HCT116 (cell line): ENCODE results near the gene NRXN2. TPM values are rescaled to one million over a fixed set of nuclear protein-coding genes. Genes with fewer than 3 reads are reported as not detected.
A peak's percentile ranks its signal among the peaks of the same experiment; 100 is the strongest.

Experiments
- ATAC-seq: fragments of 200-7000 bp; cut with Tn5 transposase; 2 replicates; pipeline ENCODE4 v1.9.1; 2020; ENCODE audit warnings: mild to moderate bottlenecking, moderate library complexity
- BruUV-seq: library from RNA; stranded (reverse); fragments of 400-500 nt; replicated peaks from 2 replicates; lab custom pipeline; 2021; lab: Mats Ljungman, UMichigan
- CTCF ChIA-PET: fragments of 300-600 bp; sonication (Branson Sonifier 250); formaldehyde crosslinking; loops from one replicate; lab custom pipeline; 2021; ENCODE audit warnings: antibody characterized with exemption; lab: Charles Lee
- POLR2A ChIA-PET: fragments of 300-600, 350-600 bp; sonication (Branson Sonifier 250); formaldehyde crosslinking; loops from one replicate; lab custom pipeline; 2021; ENCODE audit warnings: antibody characterized with exemption; lab: Charles Lee
- RAD21 ChIA-PET, 2 experiments: fragments of 300-600 bp; sonication (Branson Sonifier 250); formaldehyde crosslinking; loops; one replicate each; lab custom pipeline; 2023; ENCODE audit warnings: low total read pairs in 2 of 2; ENCODE audit not compliant: uncharacterized antibody in 2 of 2, unreplicated experiment in 2 of 2, low non-redundant PET in 1 of 2; lab: Charles Lee
- DNase-seq: peaks from one replicate; pipeline ENCODE4 v3.0.0-alpha.2; 2010; ENCODE audit warnings: low read depth, low spot score
- H2AFZ ChIP-seq: fragments of 200-600 bp; shearing (Covaris generic), sonication (generic); 2 replicates; pipeline ENCODE4 v1.6.1; 2017; ENCODE audit warnings: low read depth, mixed run types, mixed read lengths, antibody characterized with exemption, low read length; ENCODE audit not compliant: poor library complexity, severe bottlenecking
- H3K27ac ChIP-seq: 2 replicates; pipeline ENCODE4 v1.5.1; 2012; ENCODE audit warnings: low read depth, low read length
- H3K27me3 ChIP-seq: fragments of 200-600 bp; sonication (generic); 2 replicates; pipeline ENCODE4 v1.6.1; 2016; ENCODE audit warnings: mixed run types, low read length, mixed read lengths; ENCODE audit not compliant: insufficient read depth
- H3K36me3 ChIP-seq, 2 experiments: fragments of 200-500 bp in 1 of 2; fragments of 200-600 bp in 1 of 2; sonication (Bioruptor generic) in 1 of 2; sonication (generic) in 1 of 2; 2 replicates each; pipeline versions ENCODE4 v1.5.1 to v1.6.1; 2014 to 2016; ENCODE audit warnings: low read length in 2 of 2, inconsistent platforms in 1 of 2, mixed read lengths in 1 of 2, mixed run types in 1 of 2; ENCODE audit not compliant: insufficient read depth in 2 of 2, control insufficient read depth in 1 of 2
- H3K4me1 ChIP-seq, 2 experiments: fragments of 200-600 bp in 1 of 2; sonication (generic) in 1 of 2; 2 replicates each; pipeline versions ENCODE4 v1.5.1 to v1.6.1; 2012 to 2017; ENCODE audit warnings: low read length in 2 of 2, inconsistent platforms in 1 of 2, mild to moderate bottlenecking in 1 of 2, mixed read lengths in 1 of 2, mixed run types in 1 of 2, moderate library complexity in 1 of 2; ENCODE audit not compliant: insufficient read depth in 2 of 2, control insufficient read depth in 1 of 2
- H3K4me2 ChIP-seq: fragments of 200-600 bp; sonication (generic); 2 replicates; pipeline ENCODE4 v1.6.1; 2017; ENCODE audit warnings: mixed run types, low read length, mixed read lengths
- H3K4me3 ChIP-seq, 2 experiments: fragments of 200-600 bp in 1 of 2; sonication (generic) in 1 of 2; replicated peaks in 1 of 2; 2 replicates each; pipeline ENCODE4 v1.5.1; 2011 to 2016; ENCODE audit warnings: low read length in 2 of 2, control low read depth in 1 of 2, low read depth in 1 of 2, mild to moderate bottlenecking in 1 of 2, mixed read lengths in 1 of 2, mixed run types in 1 of 2
- H3K79me2 ChIP-seq: fragments of 200-600 bp; sonication (generic); 2 replicates; pipeline ENCODE4 v1.6.1; 2017; ENCODE audit warnings: mild to moderate bottlenecking, mixed run types, low read length, moderate library complexity, mixed read lengths; ENCODE audit not compliant: insufficient read depth
- H3K9ac ChIP-seq: fragments of 200-600 bp; sonication (generic); 2 replicates; pipeline ENCODE4 v1.6.1; 2016; ENCODE audit warnings: low read length, mixed read lengths
- H3K9me2 ChIP-seq: fragments of 200-600 bp; sonication (generic), shearing (Covaris generic); 2 replicates; pipeline ENCODE4 v1.6.1; 2017; ENCODE audit warnings: mixed run types, mild to moderate bottlenecking, moderate library complexity; ENCODE audit not compliant: insufficient read depth
- H3K9me3 ChIP-seq, 2 experiments: fragments of 200-500 bp in 1 of 2; fragments of 200-600 bp in 1 of 2; sonication (Bioruptor generic) in 1 of 2; sonication (generic) in 1 of 2; 2 replicates each; pipeline ENCODE4 v1.6.1; 2014 to 2017; ENCODE audit warnings: low read length in 2 of 2, mixed read lengths in 2 of 2, inconsistent platforms in 1 of 2, low read depth in 1 of 2, mild to moderate bottlenecking in 1 of 2, mixed run types in 1 of 2, moderate library complexity in 1 of 2; ENCODE audit not compliant: control insufficient read depth in 1 of 2, insufficient read depth in 1 of 2
- H4K20me1 ChIP-seq: fragments of 200-600 bp; sonication (generic), shearing (Covaris generic); 2 replicates; pipeline ENCODE4 v1.6.1; 2017; ENCODE audit warnings: mixed run types, mild to moderate bottlenecking, moderate library complexity; ENCODE audit not compliant: insufficient read depth
- CEBPB ChIP-seq: IDR thresholded peaks from 2 replicates; pipeline ENCODE4 v1.6.1; 2012; ENCODE audit warnings: low read depth
- ELF1 ChIP-seq: IDR thresholded peaks from 2 replicates; pipeline ENCODE4 v1.6.1; 2012; ENCODE audit warnings: low read depth, borderline replicate concordance
- EZH2phosphoT487 ChIP-seq: fragments of 200-600 bp; IDR thresholded peaks from 2 replicates; pipeline ENCODE4 v1.6.1; 2018; ENCODE audit warnings: antibody characterized with exemption, borderline replicate concordance
- MAX ChIP-seq: IDR thresholded peaks from 2 replicates; pipeline ENCODE4 v1.6.1; 2012
- SIN3A ChIP-seq: IDR thresholded peaks from 2 replicates; pipeline ENCODE4 v1.6.1; 2012; ENCODE audit warnings: low read depth
- SP1 ChIP-seq: IDR thresholded peaks from 2 replicates; pipeline ENCODE4 v1.6.1; 2012; ENCODE audit warnings: low read depth
- SRF ChIP-seq: IDR thresholded peaks from 2 replicates; pipeline ENCODE4 v1.6.1; 2012; ENCODE audit warnings: low read depth
- TCF7L2 ChIP-seq: IDR thresholded peaks from 2 replicates; pipeline ENCODE4 v1.7.0; 2011; ENCODE audit warnings: borderline replicate concordance, inconsistent platforms; ENCODE audit not compliant: insufficient read depth, insufficient read length; ENCODE audit errors: extremely low read depth
- ZBTB33 ChIP-seq: IDR thresholded peaks from 2 replicates; pipeline ENCODE4 v1.6.1; 2011; ENCODE audit warnings: mild to moderate bottlenecking, low read length, moderate library complexity; ENCODE audit not compliant: insufficient replicate concordance; ENCODE audit errors: extremely low read depth
- intact Hi-C: fragments of 100-400 bp; cut with micrococcal nuclease; formaldehyde crosslinking; loops from 2 replicates; pipeline ENCODE4 v1.10.0; 2022
- total RNA-seq: library from RNA; stranded (reverse); gene quantifications from one replicate; pipeline ENCODE4 v1.2.1, GENCODE V29; 2021; ENCODE audit not compliant: unreplicated experiment
- TF ChIP-seq, protein P1 (sequence below), 3 experiments: fragments of 200-600 bp in 1 of 3; sonication (generic) in 1 of 3; IDR thresholded peaks in 2 of 3; conservative IDR thresholded peaks in 1 of 3; 2 replicates each; pipeline ENCODE4 v1.5.1; 2012 to 2017; ENCODE audit warnings: low read depth in 2 of 3, low read length in 2 of 3, antibody characterized with exemption in 1 of 3, borderline replicate concordance in 1 of 3, control low read depth in 1 of 3, mild to moderate bottlenecking in 1 of 3, mixed read lengths in 1 of 3, mixed run types in 1 of 3, moderate library complexity in 1 of 3; ENCODE audit not compliant: insufficient read depth in 1 of 3

NRXN2 gene
- total RNA-seq, 1 experiment from 2014 or later = 1.5 TPM

- TF ChIP-seq EZH2phosphoT487 = no peak
These were observed 67.9 kb downstream of the NRXN2 start (continued) for GRCh38 chr11:64654958-64655541.

DNA sequence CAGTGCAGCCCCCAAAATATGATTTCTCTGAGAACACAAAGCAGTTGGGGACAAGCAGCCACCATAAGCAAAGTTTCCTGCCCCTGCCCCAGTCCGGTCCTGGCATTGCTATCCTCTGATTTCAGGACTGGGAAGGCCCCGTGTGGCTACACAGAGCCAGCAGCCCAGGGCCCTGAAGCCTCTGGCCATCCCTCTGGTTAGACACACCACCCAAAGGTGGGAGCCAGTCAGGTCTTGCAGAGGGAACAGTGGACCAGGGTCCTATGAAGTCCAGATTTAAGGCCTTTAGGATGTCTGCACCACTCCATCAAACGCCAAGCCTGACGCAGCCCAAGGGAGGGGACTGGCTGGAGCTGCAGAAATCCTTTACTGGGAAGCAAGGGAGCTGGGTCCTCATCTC is 68.6 kb downstream of the NRXN2 start:
- Histone ChIP-seq H3K27ac (no peak overlapping the region), H3K9me3 (no peaks in the 10 kb centered on the region), H3K4me1 (peaks cover 6 to 20% of the 10 kb centered on the region in 2 experiments), H3K9me2 (no peaks in the 10 kb centered on the region), H3K36me3 (no peaks in the 10 kb centered on the region), H3K79me2 (no peaks in the 10 kb centered on the region), H3K9ac (no peak overlapping the region), H3K27me3 (no peaks in the 10 kb centered on the region), H3K4me3 (no peak overlapping the region), H3K4me2 (no peak overlapping the region), H4K20me1 (no peaks in the 10 kb centered on the region), H2AFZ (no peak overlapping the region)
- RAD21 ChIA-PET = no interaction called here
- no peak for TF ChIP-seq MAX
- TF ChIP-seq ELF1 = no peak
- no peak for TF ChIP-seq CEBPB
- TF ChIP-seq SRF = no peak
- no peak for TF ChIP-seq SIN3A
- no peak for ATAC-seq
- CTCF ChIA-PET = interaction anchor here (1.7 kb wide), 1 partner anchor 205 kb away, joined by 5 read pairs; no protein-coding TSS in a partner anchor
- POLR2A ChIA-PET = no interaction called here
- no TSS peak for BruUV-seq
- no peak for DNase-seq
- intact Hi-C loops = loop anchor here (5.0 kb wide), 1 partner anchor 297 kb away; the partner anchor contains the start of gene RPS6KA4

DNA sequence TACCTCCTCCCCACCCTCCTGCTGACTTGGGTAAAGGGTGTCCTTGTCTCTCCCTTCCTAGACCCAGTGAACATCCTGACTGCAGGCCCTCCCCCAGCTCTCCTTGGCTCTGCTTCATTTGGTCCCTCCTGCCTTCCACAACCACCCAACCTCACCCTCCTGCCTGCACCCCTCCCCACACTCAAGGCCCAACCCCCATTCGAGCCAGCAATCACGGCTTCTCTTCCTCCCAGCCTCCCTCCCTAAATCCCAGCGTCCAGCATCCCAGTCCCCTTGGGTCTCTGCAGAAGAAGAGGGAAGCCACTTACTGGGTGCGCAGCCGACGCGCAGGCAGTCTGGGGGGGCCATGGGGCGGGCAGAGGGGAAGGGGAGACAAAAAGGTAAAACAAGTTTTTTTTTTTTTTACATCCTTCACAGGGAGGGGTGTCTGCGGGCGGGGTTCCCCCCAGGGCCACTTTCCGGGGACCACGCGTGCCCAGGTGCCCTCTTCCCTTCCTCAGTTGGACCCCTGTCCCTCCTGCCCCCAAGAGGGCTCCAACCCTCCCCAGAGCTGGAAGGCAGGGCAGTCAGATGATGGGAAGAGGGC is 69.5 kb downstream of the NRXN2 start:
- Histone ChIP-seq H3K79me2 (no peaks in the 10 kb centered on the region), H2AFZ (peak overlapping the region; percentile 77), H3K4me2 (peak overlapping the region; percentile 35), H3K4me1 (peaks cover 0 to 10% of the 10 kb centered on the region in 2 experiments; a peak in 3 of 4 replicates), H3K9me3 (no peaks in the 10 kb centered on the region), H3K27me3 (no peaks in the 10 kb centered on the region), H4K20me1 (no peaks in the 10 kb centered on the region), H3K36me3 (no peaks in the 10 kb centered on the region), H3K9ac (no peak overlapping the region), H3K9me2 (no peaks in the 10 kb centered on the region), H3K27ac (no peak overlapping the region), H3K4me3 (no peak overlapping the region)
- ChIA-PET POLR2A (no interaction called here), CTCF (interaction anchor here (1.0 to 5.0 kb wide), 9 partner anchors 12 to 349 kb away, joined by 3 to 76 read pairs (median 8); partner anchors contain the start of genes ESRRA, PRDX5 and TRMT112), RAD21 (interaction anchor here (0.6 to 1.3 kb wide), 3 partner anchors 13 to 204 kb away, joined by 4 to 7 read pairs (median 5); no protein-coding TSS in a partner anchor)
- BruUV-seq = no TSS peak
- TF ChIP-seq MAX (no peak), TCF7L2 (no peak), SP1 (no peak), ZBTB33 (no peak)
- TF ChIP-seq, protein P1, sequence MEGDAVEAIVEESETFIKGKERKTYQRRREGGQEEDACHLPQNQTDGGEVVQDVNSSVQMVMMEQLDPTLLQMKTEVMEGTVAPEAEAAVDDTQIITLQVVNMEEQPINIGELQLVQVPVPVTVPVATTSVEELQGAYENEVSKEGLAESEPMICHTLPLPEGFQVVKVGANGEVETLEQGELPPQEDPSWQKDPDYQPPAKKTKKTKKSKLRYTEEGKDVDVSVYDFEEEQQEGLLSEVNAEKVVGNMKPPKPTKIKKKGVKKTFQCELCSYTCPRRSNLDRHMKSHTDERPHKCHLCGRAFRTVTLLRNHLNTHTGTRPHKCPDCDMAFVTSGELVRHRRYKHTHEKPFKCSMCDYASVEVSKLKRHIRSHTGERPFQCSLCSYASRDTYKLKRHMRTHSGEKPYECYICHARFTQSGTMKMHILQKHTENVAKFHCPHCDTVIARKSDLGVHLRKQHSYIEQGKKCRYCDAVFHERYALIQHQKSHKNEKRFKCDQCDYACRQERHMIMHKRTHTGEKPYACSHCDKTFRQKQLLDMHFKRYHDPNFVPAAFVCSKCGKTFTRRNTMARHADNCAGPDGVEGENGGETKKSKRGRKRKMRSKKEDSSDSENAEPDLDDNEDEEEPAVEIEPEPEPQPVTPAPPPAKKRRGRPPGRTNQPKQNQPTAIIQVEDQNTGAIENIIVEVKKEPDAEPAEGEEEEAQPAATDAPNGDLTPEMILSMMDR (IDR thresholded peaks at IDR 0.05 in 2 of 3, conservative IDR thresholded peaks at IDR 0.05 in 1 of 3; ENCODE audit: borderline replicate concordance in 1 of 3, insufficient read depth in 1 of 3, low read depth in 2 of 3, low read length in 2 of 3) = no peak
- DNase-seq = no peak
- ATAC-seq = no peak
- intact Hi-C loops = loop anchor here (1.0 to 5.0 kb wide), 4 partner anchors 100 to 296 kb away; partner anchors contain the start of gene RPS6KA4
